ENCODE measurements around the gene PEX7.
"Not testable (repeated sequence)": the region's sequence is repeated elsewhere in the genome, so short reads cannot be mapped to it uniquely, and the experiment has no call there.

Gene PEX7

DNA sequence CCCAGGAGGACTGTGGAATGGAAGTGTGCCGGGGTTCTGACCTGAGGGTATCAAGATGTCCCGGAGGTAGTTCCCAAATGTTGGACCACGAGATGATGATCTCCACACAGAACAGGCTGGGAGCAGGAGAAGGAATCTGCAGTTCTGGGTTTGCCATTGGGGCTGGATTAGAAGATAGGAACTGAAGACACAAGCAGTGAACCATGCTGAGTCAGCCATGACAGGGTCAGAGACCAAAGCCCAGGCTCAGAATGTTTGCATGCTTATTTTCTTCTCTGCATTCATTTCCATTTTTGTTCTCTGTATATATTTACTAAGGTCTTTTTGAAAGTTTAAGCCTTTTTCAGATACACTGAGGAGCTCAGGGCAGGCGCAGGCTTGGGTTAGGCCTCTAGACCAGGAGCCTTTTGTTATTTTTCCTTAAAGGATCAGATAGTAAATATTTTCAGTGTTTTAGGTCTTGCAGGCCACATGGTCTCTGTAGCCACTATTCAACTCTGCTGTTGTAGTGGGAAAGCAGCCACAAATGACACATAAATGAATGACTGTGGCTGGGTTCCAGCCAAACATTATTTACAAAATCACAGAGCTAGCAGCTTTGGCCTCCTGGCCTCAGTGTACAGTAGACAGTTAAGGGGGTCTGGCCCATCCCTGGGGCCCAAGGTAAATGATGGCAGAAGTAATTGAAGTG lies 128.2 kb downstream of the PEX7 start:
- ATAC-seq (ENCODE audit: low read depth) (no peak), DNase-seq (ENCODE audit: low spot score in 2 of 2) (no peak)
- Mint-ChIP-seq H3K9me3 (peaks cover 3% of the 10 kb centered on the region), H3K27ac (no peak overlapping the region), H3K27me3 (peaks cover 16% of the 10 kb centered on the region), H3K36me3 (peaks cover 1% of the 10 kb centered on the region), H3K4me3 (no peak overlapping the region), H3K4me1 (no peaks in the 10 kb centered on the region)

DNA sequence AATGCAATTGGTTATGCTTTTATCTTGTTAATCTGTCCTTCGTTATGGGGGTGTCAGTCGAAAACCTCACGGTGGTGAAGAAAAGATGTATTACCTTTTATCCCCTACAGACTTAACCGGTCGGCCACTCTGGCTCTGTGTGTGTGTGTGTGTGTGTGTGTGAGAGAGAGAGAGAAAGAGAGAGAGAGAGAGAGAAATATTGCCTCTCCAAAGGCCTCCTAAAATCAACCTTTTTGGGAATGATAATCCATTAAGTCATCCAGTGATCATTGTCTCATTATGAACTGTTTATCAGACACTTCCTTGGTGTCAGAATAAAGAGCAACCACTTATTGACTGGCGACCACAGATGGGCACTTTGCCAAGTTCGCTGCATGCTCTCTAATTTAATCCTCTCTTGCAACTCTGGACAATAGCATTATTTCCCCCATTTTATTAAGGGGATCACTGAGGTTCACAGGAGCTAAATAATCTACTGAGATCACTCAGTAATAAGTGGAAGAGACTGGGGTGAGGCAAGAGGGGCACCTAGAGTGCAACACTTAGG lies 130.4 kb downstream of the PEX7 start:
- no peak overlapping the region for H3K27ac Mint-ChIP-seq
- peaks cover 14% of the 10 kb centered on the region for H3K27me3 Mint-ChIP-seq
- H3K4me3 Mint-ChIP-seq, result no peak overlapping the region
- H3K9me3 Mint-ChIP-seq, result peaks cover 3% of the 10 kb centered on the region
- peaks cover 1% of the 10 kb centered on the region for H3K36me3 Mint-ChIP-seq
- H3K4me1 Mint-ChIP-seq, result no peaks in the 10 kb centered on the region
- ATAC-seq (ENCODE audit: low read depth), result no peak
- DNase-seq (ENCODE audit: low spot score in 2 of 2), result no peak

DNA sequence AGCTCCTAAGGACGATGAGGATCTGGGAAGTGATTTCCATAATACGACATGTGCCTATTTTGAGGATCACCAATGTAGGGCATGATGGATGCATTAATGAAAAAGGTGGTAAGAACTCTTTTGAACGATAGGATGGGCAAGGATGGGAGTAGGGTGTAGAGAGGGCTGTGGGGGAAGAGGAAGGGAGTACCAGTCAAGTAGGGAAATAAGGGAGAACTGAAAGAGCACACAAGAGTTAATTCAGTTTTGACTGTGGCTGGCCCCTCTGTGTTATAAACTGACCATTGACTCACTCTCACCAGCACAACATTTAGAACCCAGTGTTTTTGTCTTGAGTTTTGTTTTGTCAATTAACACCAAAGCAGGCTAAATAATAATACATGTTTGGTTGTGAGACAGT lies 132.7 kb downstream of the PEX7 start:
- Mint-ChIP-seq H3K27me3 (peaks cover 13% of the 10 kb centered on the region), H3K4me3 (no peak overlapping the region), H3K9me3 (no peaks in the 10 kb centered on the region), H3K36me3 (no peaks in the 10 kb centered on the region), H3K4me1 (no peaks in the 10 kb centered on the region), H3K27ac (no peak overlapping the region)
- ATAC-seq (ENCODE audit: low read depth) (no peak), DNase-seq (ENCODE audit: low spot score in 2 of 2) (no peak)

- Mint-ChIP-seq H3K4me1 (no peaks in the 10 kb centered on the region), H3K9me3 (no peaks in the 10 kb centered on the region), H3K4me3 (no peak overlapping the region), H3K27me3 (peaks cover 14% of the 10 kb centered on the region), H3K36me3 (no peaks in the 10 kb centered on the region), H3K27ac (no peak overlapping the region)
- ATAC-seq (ENCODE audit: low read depth) (no peak), DNase-seq (ENCODE audit: low spot score in 2 of 2) (no peak)
Measured at GRCh38 chr6:136956590-136957544, 134.5 kb downstream of the PEX7 start.

DNA sequence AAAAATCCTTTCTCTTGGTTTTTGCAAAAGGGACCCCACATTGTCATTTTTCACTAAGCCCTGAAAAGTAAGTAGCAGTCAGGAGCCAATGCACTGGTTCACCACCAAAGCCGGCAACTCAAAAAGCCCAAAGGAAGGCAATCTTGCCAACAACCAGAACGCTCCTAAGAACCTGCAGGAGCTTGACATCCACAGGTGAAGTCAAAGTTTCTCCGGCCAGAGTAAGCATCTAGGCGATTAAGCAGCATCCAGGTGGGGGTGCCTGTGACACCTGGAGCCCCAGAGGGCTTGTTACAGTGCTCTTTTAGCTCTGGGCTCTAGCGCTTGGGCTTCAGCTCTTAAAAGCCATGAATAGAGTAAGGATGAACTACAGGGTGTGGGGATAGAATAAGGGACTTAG lies 135.8 kb downstream of the PEX7 start:
- Mint-ChIP-seq H3K4me3 (no peak overlapping the region), H3K36me3 (no peaks in the 10 kb centered on the region), H3K27me3 (peaks cover 13% of the 10 kb centered on the region), H3K4me1 (no peaks in the 10 kb centered on the region), H3K9me3 (no peaks in the 10 kb centered on the region), H3K27ac (no peak overlapping the region)
- DNase-seq (ENCODE audit: low spot score in 2 of 2) (no peak), ATAC-seq (ENCODE audit: low read depth) (no peak)

DNA sequence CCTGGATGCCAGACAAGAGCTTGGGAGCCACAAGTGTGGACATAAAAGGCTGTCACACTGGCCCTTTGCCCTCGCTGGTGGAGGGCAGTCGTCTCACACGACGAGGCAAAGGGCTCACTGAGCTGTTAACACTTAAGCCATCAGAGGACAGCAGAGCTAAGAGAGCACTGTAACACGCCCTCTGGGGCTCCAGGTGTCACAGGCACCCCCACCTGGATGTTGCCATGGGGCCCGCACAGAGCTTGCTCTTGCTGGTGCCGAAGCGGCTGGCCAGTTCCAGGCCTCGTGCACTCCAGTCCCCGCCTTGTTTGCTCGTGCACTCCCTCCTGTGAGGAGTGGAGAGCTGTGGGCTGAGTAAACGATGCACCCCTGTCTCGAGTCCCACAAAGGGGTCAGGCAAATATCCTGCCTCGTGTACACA lies 137.1 kb downstream of the PEX7 start:
- no peak overlapping the region for H3K4me3 Mint-ChIP-seq
- H3K36me3 Mint-ChIP-seq, result no peaks in the 10 kb centered on the region
- H3K27me3 Mint-ChIP-seq, result peaks cover 12% of the 10 kb centered on the region
- H3K27ac Mint-ChIP-seq, result no peak overlapping the region
- DNase-seq (ENCODE audit: low spot score in 2 of 2) (no peak), ATAC-seq (ENCODE audit: low read depth) (no peak)
- no peaks in the 10 kb centered on the region for H3K9me3 Mint-ChIP-seq
- no peaks in the 10 kb centered on the region for H3K4me1 Mint-ChIP-seq

GRCh38 chr6:136959935-136960334 lies 137.5 kb downstream of the PEX7 start:
- H3K36me3 Mint-ChIP-seq; H3K4me1 Mint-ChIP-seq; H3K27ac Mint-ChIP-seq; ATAC-seq (ENCODE audit: low read depth); DNase-seq (ENCODE audit: low spot score in 2 of 2); H3K4me3 Mint-ChIP-seq; H3K9me3 Mint-ChIP-seq: not testable (repeated sequence)
- peaks cover 12% of the 10 kb centered on the region for H3K27me3 Mint-ChIP-seq

- Mint-ChIP-seq H3K9me3 (no peaks in the 10 kb centered on the region), H3K27ac (no peak overlapping the region), H3K4me1 (no peaks in the 10 kb centered on the region), H3K36me3 (no peaks in the 10 kb centered on the region), H3K27me3 (peaks cover 8% of the 10 kb centered on the region), H3K4me3 (no peak overlapping the region)
- DNase-seq (ENCODE audit: low spot score in 2 of 2) (no peak), ATAC-seq (ENCODE audit: low read depth) (no peak)
Measured at GRCh38 chr6:136960781-136961180, 138.4 kb downstream of the PEX7 start.

GRCh38 chr6:136961848-136962247 lies 139.5 kb downstream of the PEX7 start:
- DNase-seq (ENCODE audit: low spot score in 2 of 2), result no peak
- Mint-ChIP-seq H3K36me3 (no peaks in the 10 kb centered on the region), H3K4me1 (no peaks in the 10 kb centered on the region), H3K27me3 (peaks cover 8% of the 10 kb centered on the region), H3K4me3 (no peak overlapping the region), H3K27ac (no peak overlapping the region), H3K9me3 (no peaks in the 10 kb centered on the region)
- no peak for ATAC-seq (ENCODE audit: low read depth)

- Mint-ChIP-seq H3K9me3 (no peaks in the 10 kb centered on the region), H3K27me3 (peaks cover 7% of the 10 kb centered on the region), H3K36me3 (no peaks in the 10 kb centered on the region), H3K4me1 (no peaks in the 10 kb centered on the region), H3K4me3 (no peak overlapping the region), H3K27ac (no peak overlapping the region)
- no peak for ATAC-seq (ENCODE audit: low read depth)
- DNase-seq (ENCODE audit: low spot score in 2 of 2), result no peak
Measured at GRCh38 chr6:136962661-136963060, 140.3 kb downstream of the PEX7 start.

DNA sequence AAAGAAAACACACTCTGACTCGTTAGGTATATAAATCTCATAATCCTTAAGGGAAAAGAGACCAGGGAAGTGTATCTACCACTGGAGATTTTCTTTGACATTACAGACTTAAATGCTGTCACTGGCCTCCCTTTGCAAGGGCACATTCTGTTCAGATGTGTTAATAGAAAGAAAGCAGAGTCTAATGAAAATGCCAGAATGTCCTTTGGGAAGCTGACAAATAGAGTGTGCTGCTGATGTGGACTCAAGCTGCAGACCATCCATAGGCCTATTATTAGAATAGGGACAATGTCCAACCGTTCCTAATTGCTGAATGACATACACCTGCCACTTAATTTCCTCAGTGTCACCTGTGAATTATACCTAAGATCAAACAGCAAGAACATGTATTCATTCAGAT lies 140.9 kb downstream of the PEX7 start:
- Mint-ChIP-seq H3K27ac (no peak overlapping the region), H3K4me3 (no peak overlapping the region), H3K4me1 (no peaks in the 10 kb centered on the region), H3K27me3 (peaks cover 7% of the 10 kb centered on the region), H3K36me3 (no peaks in the 10 kb centered on the region), H3K9me3 (no peaks in the 10 kb centered on the region)
- ATAC-seq (ENCODE audit: low read depth) (no peak), DNase-seq (ENCODE audit: low spot score in 2 of 2) (no peak)

All from memory B cell (primary cell).